NCI-H146 (cell line): ENCODE measurements around the gene EDDM13.
"Not testable (repeated sequence)": the region's sequence is repeated elsewhere in the genome, so short reads cannot be mapped to it uniquely, and the experiment has no call there.

ENCODE experiments used
- DNase-seq: peaks from one replicate; lab custom pipeline; 2025; lab: John Stamatoyannopoulos, UW

Gene EDDM13

GRCh38 chr19:56295531-56296455, 23.2 kb downstream of the EDDM13 start:
- DNase-seq = no peak

GRCh38 chr19:56297010-56297409, 24.5 kb downstream of the EDDM13 start:
- no peak for DNase-seq

DNA sequence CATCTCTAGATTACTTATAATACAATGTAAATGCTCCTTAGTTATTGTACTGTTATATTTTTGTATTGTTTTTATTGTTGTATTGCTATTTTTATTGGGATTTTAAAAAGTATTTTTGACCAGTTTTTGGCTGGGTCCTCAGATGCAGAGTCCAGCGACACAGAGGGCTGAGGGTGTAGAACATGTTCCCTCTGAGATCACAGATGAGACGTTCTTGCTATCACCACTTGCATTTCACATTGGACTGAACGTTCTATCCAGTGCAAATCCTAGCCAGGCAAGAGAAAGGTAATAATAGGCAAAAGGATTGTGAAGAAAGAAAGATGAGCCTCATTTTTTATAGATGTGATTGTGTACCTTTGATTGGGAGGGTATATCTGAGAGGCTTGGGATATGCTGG, 27.1 kb downstream of the EDDM13 start:
- DNase-seq = no peak

DNA sequence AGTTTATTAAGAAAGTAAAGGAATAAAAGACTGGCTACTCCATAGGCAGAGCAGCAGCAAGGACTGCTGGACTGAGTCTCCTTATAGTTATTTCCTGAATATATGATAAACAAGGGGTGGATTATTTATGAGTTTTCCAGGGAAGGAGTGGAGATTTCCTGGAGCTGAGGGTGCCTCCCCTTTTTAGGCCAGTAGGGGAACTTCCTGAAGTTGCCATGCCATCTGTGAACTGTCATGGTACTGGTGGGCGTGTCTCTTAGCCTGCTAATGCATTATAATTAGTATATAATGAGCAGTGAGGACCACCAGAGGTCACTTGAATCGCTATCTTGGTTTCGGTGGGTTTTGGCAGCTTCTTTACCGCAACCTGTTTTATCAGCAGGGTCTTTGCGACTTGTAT, 28.6 kb downstream of the EDDM13 start:
- DNase-seq = no peak

DNA sequence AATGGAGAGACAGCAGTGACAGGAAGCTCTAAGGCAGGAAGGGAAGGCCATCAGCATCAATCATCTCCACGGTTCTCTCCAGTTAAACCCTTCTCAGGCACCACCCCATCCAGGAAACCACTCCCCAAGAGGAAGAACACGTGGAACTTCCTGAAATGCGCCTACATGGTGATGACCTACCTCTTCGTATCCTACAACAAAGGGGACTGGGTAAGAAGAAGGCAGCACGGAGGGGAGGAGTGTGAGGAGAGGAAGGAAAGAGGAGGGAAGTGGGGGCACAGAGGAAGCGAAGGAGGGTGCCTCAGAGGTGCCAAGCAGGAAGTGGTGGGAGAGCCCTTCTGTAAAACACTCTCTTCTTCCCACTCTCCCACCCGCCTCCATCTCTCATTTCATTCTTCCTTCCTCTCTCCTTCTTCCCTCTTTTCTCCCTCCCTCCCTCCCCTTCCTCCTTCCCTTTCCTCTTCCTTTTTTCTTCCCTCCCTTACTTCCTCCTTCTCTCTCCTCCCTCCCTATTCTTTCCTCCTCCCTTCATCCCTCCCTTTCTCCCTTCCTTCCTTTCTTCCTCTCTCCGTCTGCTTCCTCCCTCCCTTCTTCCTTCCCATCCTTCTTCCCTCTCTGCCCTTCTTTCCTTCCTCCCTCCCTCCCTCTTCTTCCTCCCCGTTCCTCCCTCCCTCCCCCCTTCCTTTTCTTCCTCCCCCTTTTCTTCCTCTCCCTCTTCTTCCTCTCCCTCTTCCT, 29.5 kb downstream of the EDDM13 start:
- DNase-seq = no peak

DNA sequence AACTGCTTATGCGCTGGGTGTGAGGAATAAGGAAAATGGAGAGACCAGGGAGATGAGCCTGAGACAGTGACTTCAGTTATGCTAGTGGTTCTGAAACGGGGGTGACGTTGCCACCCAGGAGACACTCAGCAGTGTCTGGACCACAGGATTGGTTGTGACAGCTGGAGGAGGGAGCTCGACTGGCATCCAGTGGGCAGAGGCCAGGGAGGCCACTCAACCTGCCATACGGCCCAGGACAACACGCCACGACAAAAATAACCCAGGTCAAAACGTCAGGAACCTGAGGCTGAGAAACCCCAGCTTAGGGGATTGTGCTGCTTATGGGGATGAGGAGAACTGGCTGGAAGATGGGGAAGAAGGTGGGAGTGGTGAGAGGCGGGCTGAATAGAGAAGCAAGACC, 31.7 kb downstream of the EDDM13 start:
- no peak for DNase-seq

GRCh38 chr19:56306016-56306415, 33.5 kb downstream of the EDDM13 start:
- no peak for DNase-seq

DNA sequence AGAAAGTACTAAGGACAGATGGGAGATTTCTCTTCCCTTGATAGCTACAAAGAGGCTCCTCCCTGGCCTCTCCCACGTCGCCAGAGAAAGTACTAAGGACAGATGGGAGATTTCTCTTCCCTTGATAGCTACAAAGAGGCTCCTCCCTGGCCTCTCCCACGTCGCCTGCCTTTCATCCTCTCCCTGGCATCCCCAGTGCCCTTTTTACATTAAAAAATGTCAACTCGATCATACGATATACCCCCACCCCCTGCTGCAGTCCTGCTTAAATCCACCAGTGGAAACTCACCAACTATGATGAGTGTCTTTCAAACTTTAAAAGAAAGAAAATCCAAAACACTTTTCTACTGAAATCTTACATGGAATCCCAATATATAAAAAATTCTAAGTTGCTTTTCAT, 34.5 kb downstream of the EDDM13 start:
- DNase-seq = not testable (repeated sequence)

GRCh38 chr19:56308792-56309191, 36.2 kb downstream of the EDDM13 start:
- no peak for DNase-seq

DNA sequence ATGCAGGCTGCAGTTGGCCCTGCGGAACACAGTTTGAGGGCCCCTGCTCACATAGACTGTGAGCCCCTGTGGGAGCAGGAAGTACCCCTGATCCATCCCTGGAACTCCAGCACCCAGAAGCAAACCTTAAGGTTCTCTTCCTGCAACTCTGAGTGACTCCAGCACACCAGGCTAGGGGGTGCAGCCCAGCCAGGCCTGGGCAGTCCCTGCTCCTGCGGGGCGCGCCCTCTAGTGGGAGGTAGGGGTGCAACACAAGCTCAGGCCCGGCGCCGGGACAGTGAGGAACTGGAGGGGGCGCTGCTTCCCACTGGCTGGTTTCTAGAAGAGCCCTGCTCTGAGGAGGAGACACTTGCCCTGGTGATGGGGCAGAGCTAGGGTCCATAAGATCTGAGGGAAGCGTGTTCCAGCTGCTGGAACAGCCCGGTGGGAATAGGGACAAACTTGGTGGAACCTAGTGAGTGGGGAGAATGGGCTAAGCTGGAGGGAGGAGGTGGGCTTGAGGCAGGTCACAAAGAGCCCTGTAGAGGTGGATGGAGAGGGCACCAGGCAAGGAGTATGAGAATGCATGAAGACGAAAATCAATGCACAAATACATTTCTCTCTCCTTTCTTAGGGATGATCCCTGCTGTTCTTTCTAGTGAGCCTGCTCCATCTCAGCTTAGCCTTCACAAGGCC, 37.1 kb downstream of the EDDM13 start:
- peak; percentile 69 for DNase-seq

DNA sequence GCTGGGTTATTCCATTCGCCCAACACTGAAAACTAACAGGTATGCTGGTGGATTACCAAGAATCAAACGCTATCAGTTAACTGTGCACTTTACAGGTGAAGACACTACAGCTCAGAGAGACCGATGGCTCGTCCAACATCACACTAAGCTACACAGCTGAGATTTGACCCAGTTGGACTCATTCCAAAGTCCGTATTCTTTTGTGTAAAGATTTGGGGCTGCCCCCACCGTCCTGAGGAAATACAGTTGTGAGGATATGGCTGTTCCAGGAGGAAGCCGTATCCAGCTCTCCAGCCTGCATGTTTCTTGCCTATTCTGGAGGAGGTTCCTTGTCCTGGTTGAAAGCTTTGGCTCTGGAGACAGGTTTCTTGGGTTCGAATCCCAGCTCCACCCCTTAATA, 37.9 kb downstream of the EDDM13 start:
- no peak for DNase-seq

- no peak for DNase-seq
These were observed 39.8 kb downstream of the EDDM13 start for GRCh38 chr19:56312342-56312741.

GRCh38 chr19:56312787-56313657, 40.5 kb downstream of the EDDM13 start:
- no peak for DNase-seq

GRCh38 chr19:56314018-56314380, 41.5 kb downstream of the EDDM13 start:
- DNase-seq = peak; percentile 86

- DNase-seq = peak; percentile 98
These were observed 42.0 kb downstream of the EDDM13 start, which contains the start of gene ZSCAN5A for GRCh38 chr19:56314381-56315076. Gene ZSCAN5A, minus strand, starts transcription at chr19:56314839. Its CDS starts 89,793 bp downstream, at chr19:56225046.

- peak; percentile 98 for DNase-seq
These were observed 42.7 kb downstream of the EDDM13 start for GRCh38 chr19:56315077-56315828.

DNA sequence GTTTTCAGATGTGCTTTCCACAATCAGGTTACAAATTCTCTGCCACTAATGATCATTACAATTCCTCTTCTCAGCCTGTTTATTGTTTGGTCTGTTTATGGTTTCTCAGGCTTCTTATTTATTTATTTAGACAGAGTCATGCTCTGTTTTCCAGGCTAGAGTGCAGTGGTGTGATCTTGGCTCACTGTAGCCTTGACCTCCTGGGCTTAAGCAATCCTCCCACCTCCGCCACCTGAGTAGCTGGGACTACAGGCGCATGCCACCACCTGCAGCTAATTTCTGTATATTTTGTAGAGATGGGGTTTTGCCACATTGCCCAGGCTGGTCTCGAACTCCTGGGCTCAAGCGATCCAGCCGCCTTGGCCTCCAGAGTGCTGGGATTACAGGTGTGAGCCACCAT, 44.2 kb downstream of the EDDM13 start:
- no peak for DNase-seq

GRCh38 chr19:56317749-56318148, 45.2 kb downstream of the EDDM13 start:
- no peak for DNase-seq

DNA sequence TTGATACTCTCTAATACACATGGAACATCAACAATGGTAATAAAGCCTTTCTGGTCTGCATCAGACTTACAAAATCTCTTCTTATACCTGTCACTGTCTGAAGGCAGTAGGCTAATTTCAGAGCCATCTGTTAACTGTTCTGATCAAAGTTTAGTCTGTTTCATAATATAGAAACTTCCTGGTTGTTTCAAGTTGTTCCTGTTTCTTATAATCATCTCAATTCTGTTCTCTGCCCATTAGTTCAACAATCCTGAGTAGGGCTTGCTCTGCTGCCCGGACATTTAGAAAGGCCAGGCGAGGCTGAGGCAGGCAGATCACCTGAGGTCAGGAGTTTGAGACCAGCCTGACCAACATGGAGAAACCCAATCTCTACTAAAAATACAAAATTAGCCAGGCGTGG, 47.4 kb downstream of the EDDM13 start:
- no peak for DNase-seq
